Chondrocyte (in vitro differentiated cells): ENCODE results near the gene TPBGL. TPM values are rescaled to one million over a fixed set of nuclear protein-coding genes. Genes with fewer than 3 reads are reported as not detected.

Experiments
- DNase-seq: peaks from one replicate; pipeline ENCODE4 v3.0.0; 2021; ENCODE audit warnings: mixed read lengths, low spot score
- H3K27ac Mint-ChIP-seq: one replicate; pipeline ENCODE4 v1.8.0; 2021; ENCODE audit warnings: mild to moderate bottlenecking, moderate library complexity, mixed read lengths; ENCODE audit not compliant: unreplicated experiment
- H3K27me3 Mint-ChIP-seq: 2 replicates; pipeline ENCODE4 v1.8.0; 2021; ENCODE audit warnings: low read depth, mixed read lengths
- H3K36me3 Mint-ChIP-seq: 2 replicates; pipeline ENCODE4 v1.8.0; 2021; ENCODE audit warnings: low read depth, mixed read lengths
- H3K4me1 Mint-ChIP-seq: 2 replicates; pipeline ENCODE4 v1.8.0; 2021; ENCODE audit warnings: low read depth, mild to moderate bottlenecking, mixed read lengths
- H3K4me3 Mint-ChIP-seq: one replicate; pipeline ENCODE4 v1.8.0; 2021; ENCODE audit warnings: mild to moderate bottlenecking, moderate library complexity, mixed read lengths; ENCODE audit not compliant: unreplicated experiment
- H3K9me3 Mint-ChIP-seq: 2 replicates; pipeline ENCODE4 v1.8.0; 2021; ENCODE audit warnings: low read depth, mixed read lengths
- total RNA-seq: library from RNA; stranded (reverse); gene quantifications from 3 replicates; pipeline ENCODE4 v1.2.1, GENCODE V29; 2021
- TF ChIP-seq, protein P1 (sequence below): fragments of 200-600 bp; sonication (generic); IDR thresholded peaks from 2 replicates; pipeline ENCODE4 v1.5.0; 2021; ENCODE audit warnings: antibody characterized with exemption, mild to moderate bottlenecking, moderate library complexity

TPBGL gene
- total RNA-seq, 1 donor from 2014 or later: 0.82 TPM

GRCh38 chr11:75260396-75261170, 20.0 kb downstream of the TPBGL start:
- Mint-ChIP-seq H3K9me3 (no peaks in the 10 kb centered on the region), H3K4me1 (no peaks in the 10 kb centered on the region), H3K36me3 (peaks cover 2% of the 10 kb centered on the region), H3K27ac (no peak overlapping the region), H3K4me3 (no peak overlapping the region), H3K27me3 (peaks cover 23% of the 10 kb centered on the region)
- TF ChIP-seq, protein P1, sequence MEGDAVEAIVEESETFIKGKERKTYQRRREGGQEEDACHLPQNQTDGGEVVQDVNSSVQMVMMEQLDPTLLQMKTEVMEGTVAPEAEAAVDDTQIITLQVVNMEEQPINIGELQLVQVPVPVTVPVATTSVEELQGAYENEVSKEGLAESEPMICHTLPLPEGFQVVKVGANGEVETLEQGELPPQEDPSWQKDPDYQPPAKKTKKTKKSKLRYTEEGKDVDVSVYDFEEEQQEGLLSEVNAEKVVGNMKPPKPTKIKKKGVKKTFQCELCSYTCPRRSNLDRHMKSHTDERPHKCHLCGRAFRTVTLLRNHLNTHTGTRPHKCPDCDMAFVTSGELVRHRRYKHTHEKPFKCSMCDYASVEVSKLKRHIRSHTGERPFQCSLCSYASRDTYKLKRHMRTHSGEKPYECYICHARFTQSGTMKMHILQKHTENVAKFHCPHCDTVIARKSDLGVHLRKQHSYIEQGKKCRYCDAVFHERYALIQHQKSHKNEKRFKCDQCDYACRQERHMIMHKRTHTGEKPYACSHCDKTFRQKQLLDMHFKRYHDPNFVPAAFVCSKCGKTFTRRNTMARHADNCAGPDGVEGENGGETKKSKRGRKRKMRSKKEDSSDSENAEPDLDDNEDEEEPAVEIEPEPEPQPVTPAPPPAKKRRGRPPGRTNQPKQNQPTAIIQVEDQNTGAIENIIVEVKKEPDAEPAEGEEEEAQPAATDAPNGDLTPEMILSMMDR: no peak
- peak; percentile 36 for DNase-seq

DNA sequence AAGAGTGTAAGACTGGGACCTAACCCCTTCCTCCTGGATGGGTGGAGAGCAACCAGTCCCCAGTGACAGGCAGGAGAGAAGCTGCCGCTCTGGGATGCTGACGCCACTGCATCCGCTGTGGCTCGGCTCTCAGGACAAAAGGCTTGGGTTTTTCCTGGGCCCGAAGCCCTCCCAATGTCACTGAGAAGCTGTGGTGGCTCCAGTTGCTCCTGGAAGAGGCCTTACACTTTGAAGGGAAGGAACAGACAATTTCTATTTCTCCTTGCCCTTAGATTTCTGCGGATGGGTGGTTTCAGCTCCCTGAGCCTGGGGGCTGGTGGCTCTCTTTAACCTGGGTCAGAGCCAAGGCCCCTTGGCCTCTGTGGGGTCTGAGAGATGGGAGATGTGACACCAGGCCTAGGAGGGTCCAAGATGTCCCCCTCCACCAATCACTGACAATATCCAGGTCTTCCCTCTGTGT, 21.4 kb downstream of the TPBGL start:
- Mint-ChIP-seq H3K27me3 (peaks cover 15% of the 10 kb centered on the region), H3K4me3 (no peak overlapping the region), H3K27ac (no peak overlapping the region), H3K36me3 (no peaks in the 10 kb centered on the region), H3K4me1 (no peaks in the 10 kb centered on the region), H3K9me3 (no peaks in the 10 kb centered on the region)
- DNase-seq: peak; percentile 32
- TF ChIP-seq, protein P1: no peak

- Mint-ChIP-seq H3K9me3 (no peaks in the 10 kb centered on the region), H3K27me3 (peaks cover 11% of the 10 kb centered on the region), H3K27ac (no peak overlapping the region), H3K4me3 (no peak overlapping the region), H3K4me1 (no peaks in the 10 kb centered on the region), H3K36me3 (peaks cover 1% of the 10 kb centered on the region)
- DNase-seq: peak; percentile 13
- TF ChIP-seq, protein P1: no peak
Measured at GRCh38 chr11:75262436-75262835, 21.9 kb downstream of the TPBGL start.

GRCh38 chr11:75262961-75263852, 22.6 kb downstream of the TPBGL start:
- Mint-ChIP-seq H3K36me3 (peaks cover 1% of the 10 kb centered on the region), H3K4me1 (peaks cover 5% of the 10 kb centered on the region), H3K4me3 (no peak overlapping the region), H3K27me3 (peaks cover 5% of the 10 kb centered on the region), H3K9me3 (no peaks in the 10 kb centered on the region), H3K27ac (no peak overlapping the region)
- TF ChIP-seq, protein P1: no peak
- peak; percentile 59 for DNase-seq

DNA sequence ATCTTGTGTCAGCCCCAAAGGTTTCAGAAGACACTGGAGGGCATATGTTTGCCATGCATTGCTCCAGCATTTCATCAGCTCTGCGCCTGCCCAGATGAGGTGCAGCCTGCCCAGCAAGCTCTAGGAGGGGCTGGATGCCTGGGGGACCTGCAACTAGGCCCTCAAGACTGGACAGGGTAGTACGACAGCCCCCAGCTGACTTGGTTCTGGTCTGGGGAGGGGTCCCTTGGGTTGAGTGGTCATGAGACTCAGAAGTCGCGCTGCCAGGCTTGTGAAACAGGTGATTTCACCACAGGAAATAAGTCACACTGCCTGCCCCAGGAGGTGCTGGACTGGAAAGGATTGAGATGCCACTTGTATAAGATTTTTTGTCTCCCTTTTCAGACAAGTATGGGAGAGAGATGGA, 23.4 kb downstream of the TPBGL start:
- DNase-seq: peak; percentile 61
- H3K4me3 Mint-ChIP-seq: no peak overlapping the region
- no peaks in the 10 kb centered on the region for H3K9me3 Mint-ChIP-seq
- H3K4me1 Mint-ChIP-seq: peaks cover 5% of the 10 kb centered on the region
- peak overlapping the region; percentile 9 for H3K27ac Mint-ChIP-seq
- TF ChIP-seq, protein P1: no peak
- H3K27me3 Mint-ChIP-seq: peaks cover 5% of the 10 kb centered on the region
- H3K36me3 Mint-ChIP-seq: peaks cover 1% of the 10 kb centered on the region
